ENCODE results near the gene ERCC2. TPM values are rescaled to one million over a fixed set of nuclear protein-coding genes. Genes with fewer than 3 reads are reported as not detected.

Gene ERCC2
- total RNA-seq, 1 donor from 2014 or later, result 44.7 TPM

DNA sequence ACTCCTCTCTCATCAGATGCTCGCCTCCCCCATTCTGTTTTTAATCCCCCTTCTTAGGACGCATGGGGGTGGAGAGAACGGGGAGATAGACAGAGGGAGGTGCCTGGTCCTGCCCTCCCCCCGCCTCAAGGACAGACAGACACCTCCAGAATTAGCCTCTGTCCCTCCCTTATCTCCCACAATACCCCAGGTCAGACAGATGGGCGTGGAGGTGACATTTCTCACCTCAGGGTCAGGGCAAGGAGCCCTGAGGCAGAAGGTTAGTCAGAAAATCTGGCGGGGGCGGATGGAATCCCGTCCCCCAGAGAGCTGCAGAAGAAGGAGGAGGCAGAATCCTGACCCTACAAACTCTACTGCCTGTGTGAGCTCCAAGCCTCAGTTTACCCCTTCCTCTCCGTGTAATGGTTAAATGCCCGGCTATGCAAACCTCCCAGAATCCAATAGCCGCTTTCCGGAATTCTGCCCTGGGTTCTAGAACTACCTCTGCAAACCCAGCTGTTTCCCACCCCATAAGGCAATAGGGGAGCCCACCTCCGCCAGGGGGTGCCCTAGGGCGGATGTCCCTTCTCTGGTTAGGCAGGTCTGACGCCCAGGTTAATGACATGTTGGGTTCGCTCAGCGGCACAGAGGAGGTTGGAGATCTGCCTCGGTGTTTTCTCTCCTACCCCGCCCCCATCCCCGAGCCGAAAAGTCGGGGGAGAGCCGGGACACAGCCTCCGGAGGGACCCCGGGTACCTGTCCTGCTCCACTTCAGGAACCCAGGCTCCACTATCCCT, 33.6 kb upstream of the ERCC2 start:
- peaks cover 55% of the 10 kb centered on the region for H3K79me2 ChIP-seq (ENCODE audit: insufficient read depth, low read length)
- TF ChIP-seq EZH2 (IDR thresholded peaks at IDR 0.05; ENCODE audit: insufficient read depth, low read length), result no peak
- TF ChIP-seq, protein P1, sequence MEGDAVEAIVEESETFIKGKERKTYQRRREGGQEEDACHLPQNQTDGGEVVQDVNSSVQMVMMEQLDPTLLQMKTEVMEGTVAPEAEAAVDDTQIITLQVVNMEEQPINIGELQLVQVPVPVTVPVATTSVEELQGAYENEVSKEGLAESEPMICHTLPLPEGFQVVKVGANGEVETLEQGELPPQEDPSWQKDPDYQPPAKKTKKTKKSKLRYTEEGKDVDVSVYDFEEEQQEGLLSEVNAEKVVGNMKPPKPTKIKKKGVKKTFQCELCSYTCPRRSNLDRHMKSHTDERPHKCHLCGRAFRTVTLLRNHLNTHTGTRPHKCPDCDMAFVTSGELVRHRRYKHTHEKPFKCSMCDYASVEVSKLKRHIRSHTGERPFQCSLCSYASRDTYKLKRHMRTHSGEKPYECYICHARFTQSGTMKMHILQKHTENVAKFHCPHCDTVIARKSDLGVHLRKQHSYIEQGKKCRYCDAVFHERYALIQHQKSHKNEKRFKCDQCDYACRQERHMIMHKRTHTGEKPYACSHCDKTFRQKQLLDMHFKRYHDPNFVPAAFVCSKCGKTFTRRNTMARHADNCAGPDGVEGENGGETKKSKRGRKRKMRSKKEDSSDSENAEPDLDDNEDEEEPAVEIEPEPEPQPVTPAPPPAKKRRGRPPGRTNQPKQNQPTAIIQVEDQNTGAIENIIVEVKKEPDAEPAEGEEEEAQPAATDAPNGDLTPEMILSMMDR (IDR thresholded peaks at IDR 0.05; ENCODE audit: insufficient read depth, low read depth, low read length), result peak; percentile 49
- peak overlapping the region; percentile 90 for H3K4me3 ChIP-seq (ENCODE audit: insufficient read depth, low read depth, low read length)
- no peaks in the 10 kb centered on the region for H3K27me3 ChIP-seq (ENCODE audit: insufficient read depth, low read length)
- Mint-ChIP-seq H3K27me3 (ENCODE audit: low read depth, unreplicated experiment) (no peaks in the 10 kb centered on the region), H3K4me3 (ENCODE audit: unreplicated experiment) (peak overlapping the region; percentile 97), H3K36me3 (ENCODE audit: low read depth, unreplicated experiment) (peaks cover 8% of the 10 kb centered on the region), H3K4me1 (ENCODE audit: low read depth, unreplicated experiment) (peaks cover 12% of the 10 kb centered on the region), H3K27ac (ENCODE audit: unreplicated experiment) (peak overlapping the region; percentile 96), H3K9me3 (ENCODE audit: unreplicated experiment) (no peaks in the 10 kb centered on the region)
- no peaks in the 10 kb centered on the region for H4K20me1 ChIP-seq (ENCODE audit: insufficient read depth, low read length)
- H3K36me3 ChIP-seq (ENCODE audit: insufficient read depth, low read length), result no peaks in the 10 kb centered on the region
- peak overlapping the region; percentile 94 for H3K27ac ChIP-seq (ENCODE audit: low read depth, low read length)
- no peaks in the 10 kb centered on the region for H3K9me3 ChIP-seq (ENCODE audit: insufficient read depth, low read depth, low read length)
- DNase-seq (ENCODE audit: low read depth) (no peak), FAIRE-seq (no peak)
- H3K9ac ChIP-seq (ENCODE audit: low read length), result peak overlapping the region; percentile 89
- peaks cover 30% of the 10 kb centered on the region for H3K4me1 ChIP-seq (ENCODE audit: insufficient read depth, low read length)
- H3K4me2 ChIP-seq (ENCODE audit: low read length), result peak overlapping the region; percentile 96
- H2AFZ ChIP-seq (ENCODE audit: low read depth, low read length), result peak overlapping the region; percentile 55

DNA sequence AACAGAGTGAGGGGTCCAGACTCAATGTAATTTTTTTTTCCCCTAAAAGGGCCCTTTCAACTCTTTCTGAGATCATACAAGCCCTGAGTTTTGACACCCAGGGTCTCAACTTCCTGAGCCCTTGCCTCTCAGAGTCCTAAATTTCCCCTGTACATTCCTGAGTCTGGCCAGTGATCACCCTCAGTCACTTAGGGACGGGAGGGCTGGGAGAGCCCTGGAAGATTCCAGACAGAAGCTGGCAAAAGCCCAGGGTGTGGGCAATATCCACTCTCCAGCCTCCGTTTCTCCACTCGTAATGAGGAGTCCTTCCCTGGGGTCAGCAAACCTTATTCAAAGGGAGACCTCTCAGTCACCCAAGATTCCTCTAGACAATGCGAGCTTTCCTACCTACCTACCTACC, 32.9 kb upstream of the ERCC2 start:
- Histone ChIP-seq H3K4me1 (ENCODE audit: insufficient read depth, low read length) (peaks cover 30% of the 10 kb centered on the region), H3K4me3 (ENCODE audit: insufficient read depth, low read depth, low read length) (peak overlapping the region; percentile 90), H3K79me2 (ENCODE audit: insufficient read depth, low read length) (peaks cover 53% of the 10 kb centered on the region), H3K27me3 (ENCODE audit: insufficient read depth, low read length) (no peaks in the 10 kb centered on the region), H3K4me2 (ENCODE audit: low read length) (peak overlapping the region; percentile 96), H2AFZ (ENCODE audit: low read depth, low read length) (no peak overlapping the region), H3K9me3 (ENCODE audit: insufficient read depth, low read depth, low read length) (no peaks in the 10 kb centered on the region), H3K27ac (ENCODE audit: low read depth, low read length) (no peak overlapping the region), H3K36me3 (ENCODE audit: insufficient read depth, low read length) (no peaks in the 10 kb centered on the region), H3K9ac (ENCODE audit: low read length) (peak overlapping the region; percentile 8), H4K20me1 (ENCODE audit: insufficient read depth, low read length) (no peaks in the 10 kb centered on the region)
- peaks cover 5% of the 10 kb centered on the region for H3K36me3 Mint-ChIP-seq (ENCODE audit: low read depth, unreplicated experiment)
- FAIRE-seq (no peak), DNase-seq (ENCODE audit: low read depth) (no peak)
- peak overlapping the region; percentile 80 for H3K27ac Mint-ChIP-seq (ENCODE audit: unreplicated experiment)
- peak overlapping the region; percentile 97 for H3K4me3 Mint-ChIP-seq (ENCODE audit: unreplicated experiment)
- peaks cover 15% of the 10 kb centered on the region for H3K4me1 Mint-ChIP-seq (ENCODE audit: low read depth, unreplicated experiment)
- no peaks in the 10 kb centered on the region for H3K27me3 Mint-ChIP-seq (ENCODE audit: low read depth, unreplicated experiment)
- no peaks in the 10 kb centered on the region for H3K9me3 Mint-ChIP-seq (ENCODE audit: unreplicated experiment)
- no peak for TF ChIP-seq EZH2 (IDR thresholded peaks at IDR 0.05; ENCODE audit: insufficient read depth, low read length)
- TF ChIP-seq, protein P1 (IDR thresholded peaks at IDR 0.05; ENCODE audit: insufficient read depth, low read depth, low read length), result no peak
